Suppressor macrophage treated with lipopolysaccharide for 4 hours (primary cell): ENCODE data around the gene CTIF.
A peak's percentile ranks its signal among the peaks of the same experiment; 100 is the strongest.

ENCODE experiments used
- DNase-seq: peaks from one replicate; pipeline ENCODE4 v3.0.0-alpha.2; 2020

The CTIF gene

DNA sequence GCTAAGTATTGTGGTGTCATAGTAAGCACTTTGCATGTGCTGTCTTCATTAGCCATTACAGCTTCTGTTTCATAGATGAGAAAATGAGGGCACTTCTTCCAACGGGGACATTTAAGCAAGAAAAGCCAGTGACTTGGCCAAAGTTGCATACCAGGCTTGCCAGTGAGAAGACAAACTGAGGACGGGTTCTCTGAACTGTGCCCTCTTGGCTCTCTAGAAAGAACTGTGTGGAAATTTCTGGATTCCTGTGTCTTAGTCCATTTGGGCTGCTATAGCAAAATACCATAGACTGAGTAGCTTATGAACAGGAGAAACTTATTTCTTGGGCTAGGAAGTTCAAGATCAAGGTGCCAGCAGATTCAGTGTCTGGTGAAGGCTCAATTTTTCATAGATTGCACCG lies 13.3 kb downstream of the CTIF start:
- DNase-seq = no peak

DNA sequence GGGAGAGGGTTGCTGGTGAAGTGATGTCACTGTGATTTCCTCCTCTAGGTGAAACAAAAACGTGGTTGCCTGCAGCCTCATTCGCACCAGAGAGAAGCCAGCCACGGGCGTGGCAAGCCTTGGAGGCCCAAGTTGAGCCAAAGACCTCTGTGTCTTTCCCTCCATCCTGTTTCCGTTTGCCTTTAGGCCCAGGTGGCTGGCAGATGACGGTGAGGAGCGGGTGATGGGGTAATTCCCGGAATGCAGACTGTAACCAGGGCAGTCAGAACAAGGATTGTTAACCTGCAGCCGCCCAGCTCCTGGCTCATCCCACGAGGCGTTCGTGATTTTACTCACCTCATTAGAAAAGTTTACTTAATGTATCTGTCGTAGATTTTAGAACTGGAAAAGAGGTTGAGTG lies 14.4 kb downstream of the CTIF start:
- DNase-seq = no peak

DNA sequence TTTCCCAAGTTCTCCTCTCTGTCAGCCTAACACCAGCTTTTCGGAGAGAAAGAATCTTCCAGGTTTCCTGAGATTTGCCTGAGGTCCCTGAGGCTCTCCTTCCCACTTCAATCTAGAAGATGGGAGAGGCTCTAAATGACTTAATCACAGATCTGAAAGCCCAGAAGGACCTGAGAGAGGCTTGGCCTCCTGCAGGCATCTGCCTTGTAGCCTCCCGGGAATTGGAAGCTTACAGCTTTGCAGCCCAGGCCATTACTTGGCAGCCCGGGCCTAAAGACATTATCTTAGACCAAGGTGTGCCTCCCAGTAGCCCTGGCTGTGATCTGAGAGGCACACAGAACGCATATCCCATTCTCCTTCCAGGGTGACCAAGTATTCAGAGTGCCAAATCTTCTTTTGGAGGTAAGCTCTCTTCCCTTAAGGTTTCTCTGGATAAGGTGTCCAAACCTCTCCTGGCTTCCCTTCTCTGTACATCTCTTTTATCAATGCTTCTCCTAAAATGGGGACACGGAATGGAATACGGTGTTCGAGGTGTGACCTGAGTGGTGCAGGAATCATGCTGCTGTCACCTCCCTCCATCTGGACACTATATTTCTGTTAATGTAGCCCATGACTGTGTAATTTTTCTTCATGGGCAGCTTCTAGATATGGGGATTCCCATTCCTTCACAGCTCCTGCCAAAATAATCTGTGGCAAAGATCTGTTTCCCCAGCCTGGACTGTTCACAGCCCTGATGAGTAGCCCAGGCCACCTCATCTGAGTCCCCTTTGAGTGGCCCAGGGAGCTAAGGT lies 16.0 kb downstream of the CTIF start:
- DNase-seq = no peak

DNA sequence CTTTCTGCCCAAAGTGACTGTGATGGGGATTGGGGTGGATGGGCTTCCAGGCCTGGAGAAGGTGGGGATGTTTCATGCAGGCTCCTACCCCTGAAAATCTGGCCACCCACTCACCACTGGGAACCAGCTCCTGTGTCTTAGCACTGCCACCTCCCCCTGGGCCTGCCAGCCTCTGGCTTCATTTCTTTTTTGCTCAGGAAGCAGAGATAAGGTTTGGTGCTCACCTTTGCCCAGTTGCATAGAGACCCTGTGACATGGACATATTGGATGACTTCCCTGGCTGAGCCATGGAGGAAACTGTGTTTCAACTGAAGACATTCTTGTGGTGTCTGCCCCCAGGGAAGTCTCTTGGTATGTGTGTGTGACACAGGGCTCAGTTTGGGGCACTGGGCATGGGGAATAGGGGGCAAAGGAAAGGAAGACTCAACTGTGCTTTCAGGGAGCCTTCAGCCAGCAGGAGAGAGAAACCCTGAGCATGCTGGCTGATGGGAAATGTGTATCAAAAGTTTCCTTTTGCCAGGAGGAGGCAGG lies 16.7 kb downstream of the CTIF start:
- DNase-seq = no peak

DNA sequence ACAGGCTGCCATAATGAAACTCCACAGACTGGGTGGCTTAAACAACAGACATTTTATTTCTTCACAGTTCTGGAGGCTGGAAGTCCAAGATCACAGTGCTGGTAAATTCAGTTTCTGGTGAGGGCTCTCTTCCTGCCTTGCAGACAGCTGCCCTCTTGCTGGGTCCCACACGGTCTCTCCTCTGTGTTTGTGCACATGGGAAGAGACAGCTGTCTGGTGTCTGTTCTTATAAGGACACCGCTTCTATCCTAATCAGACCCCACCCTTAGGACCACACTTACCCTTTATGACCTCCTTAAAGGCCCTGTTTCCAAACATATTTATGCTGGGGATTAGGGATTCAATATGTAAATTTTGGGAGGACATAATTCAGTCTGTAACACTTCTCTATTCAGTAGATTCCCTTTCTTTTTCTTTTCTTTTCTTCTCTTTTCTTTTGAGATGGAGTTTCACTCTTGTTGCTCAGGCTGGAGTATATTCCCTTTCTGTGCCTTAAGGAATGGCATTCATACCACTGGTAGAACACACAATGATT lies 18.9 kb downstream of the CTIF start:
- DNase-seq = no peak

DNA sequence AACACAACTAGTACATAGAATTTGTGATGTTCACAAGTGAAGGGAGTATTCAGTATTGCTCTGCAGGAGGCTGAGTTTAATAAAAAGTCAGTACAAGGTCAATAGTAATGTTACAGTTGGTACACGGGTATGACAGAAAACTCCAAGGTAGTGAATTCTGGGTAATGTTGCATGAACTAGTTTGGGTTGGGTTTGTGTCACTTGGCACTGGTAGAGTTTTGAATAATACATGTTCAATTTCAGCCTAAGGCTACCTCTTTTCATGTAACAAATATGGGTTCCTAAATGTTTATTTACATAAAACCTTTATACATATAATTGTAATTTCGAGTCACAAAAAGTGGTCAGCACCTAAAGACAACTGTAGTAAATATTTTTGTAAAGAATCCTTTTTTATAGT lies 19.4 kb downstream of the CTIF start:
- DNase-seq = no peak

DNA sequence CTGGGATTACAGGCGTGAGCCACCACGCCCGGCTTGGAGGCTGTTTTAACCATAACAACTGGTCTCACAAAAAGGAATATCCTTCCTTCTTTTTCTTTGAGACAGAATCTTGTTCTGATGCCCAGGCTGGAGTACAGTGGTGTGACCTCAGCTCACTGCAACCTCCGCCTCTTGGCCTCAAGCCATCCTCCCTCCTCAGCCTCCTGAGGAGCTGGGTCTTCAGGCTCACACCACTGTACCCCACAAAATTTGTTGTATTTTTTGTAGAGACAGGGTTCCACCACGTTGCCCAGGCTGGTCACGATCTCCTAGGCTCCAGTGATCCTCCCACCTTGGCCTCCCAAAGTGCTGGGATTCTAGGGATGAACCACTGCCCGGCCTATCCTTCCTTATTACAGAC lies 21.7 kb downstream of the CTIF start:
- DNase-seq = no peak

DNA sequence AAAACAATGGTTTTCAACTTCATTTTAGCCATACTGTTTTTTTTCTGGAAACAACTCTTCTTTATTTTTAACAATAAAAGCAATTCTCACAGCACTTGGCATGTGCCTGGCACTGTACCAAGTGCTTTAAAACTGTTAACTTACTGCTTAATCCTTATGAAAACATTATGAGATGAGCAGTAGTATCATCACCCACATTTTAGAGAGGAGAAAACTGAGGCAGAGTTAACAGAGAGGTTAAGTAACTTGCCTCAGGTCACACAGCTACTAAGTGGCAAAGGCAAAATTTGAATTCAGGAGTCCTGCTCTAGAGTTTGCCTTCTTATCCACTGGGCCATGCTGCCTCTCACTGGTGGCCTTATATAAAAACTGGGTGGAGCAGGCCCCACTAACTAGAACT lies 23.2 kb downstream of the CTIF start:
- no peak for DNase-seq

DNA sequence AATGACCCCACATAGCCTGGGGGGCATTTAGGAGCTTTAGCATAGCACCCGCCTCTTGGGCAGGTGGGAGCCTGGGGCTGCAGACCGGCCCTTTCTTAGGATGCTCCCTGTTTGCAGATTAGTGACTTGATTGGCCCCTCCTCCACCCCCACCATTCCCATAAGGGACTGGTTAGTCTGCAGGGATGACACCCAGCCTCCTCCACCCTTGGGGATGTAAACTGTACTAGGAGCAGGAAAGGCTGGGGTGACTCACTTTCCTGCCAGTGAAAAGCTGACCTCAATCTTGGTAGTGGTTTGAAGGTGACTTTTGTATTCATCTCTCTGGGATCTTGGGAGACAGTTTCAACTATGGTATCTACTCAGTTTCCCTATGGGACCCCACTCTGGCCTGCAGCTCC lies 24.2 kb downstream of the CTIF start:
- peak; percentile 23 for DNase-seq

DNA sequence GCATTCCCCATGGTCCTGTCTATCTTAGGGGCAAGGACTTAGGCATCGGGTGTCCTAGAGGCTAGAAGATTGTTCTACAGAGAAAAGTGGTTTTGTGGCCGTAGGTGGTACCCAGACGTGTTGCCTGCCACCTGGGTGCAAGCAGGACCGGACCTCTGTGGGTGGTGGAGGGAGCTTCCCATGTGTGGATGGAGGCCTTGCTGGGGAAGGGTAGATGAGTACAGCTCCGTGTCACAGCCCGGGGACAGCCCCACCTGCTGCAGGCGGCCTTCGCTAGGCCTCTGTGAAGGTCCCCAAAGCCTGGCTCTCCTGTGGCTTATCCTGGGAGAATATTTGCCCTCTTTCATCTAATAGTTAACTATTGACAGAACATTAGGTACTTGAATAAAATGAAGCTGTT lies 25.3 kb downstream of the CTIF start:
- no peak for DNase-seq

DNA sequence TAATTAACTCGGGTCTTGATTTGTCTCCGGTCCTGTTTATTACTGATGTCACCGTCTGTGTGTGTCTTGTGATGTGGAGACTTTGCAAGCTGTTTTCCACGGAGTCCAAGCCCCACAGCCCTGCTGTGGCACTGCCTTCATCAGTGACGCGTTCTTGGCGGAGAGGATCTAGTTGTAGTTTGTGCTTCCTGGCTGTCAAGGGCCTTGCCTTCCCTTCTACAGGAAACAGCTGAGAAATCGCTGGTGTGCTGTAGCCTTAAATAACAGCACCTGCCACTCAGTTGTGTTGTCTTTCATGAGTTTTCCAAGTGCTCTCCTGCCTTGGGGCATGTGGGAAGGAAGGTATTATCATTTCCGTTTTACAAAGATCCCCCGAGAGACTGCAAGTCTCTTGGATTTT lies 26.3 kb downstream of the CTIF start:
- no peak for DNase-seq

DNA sequence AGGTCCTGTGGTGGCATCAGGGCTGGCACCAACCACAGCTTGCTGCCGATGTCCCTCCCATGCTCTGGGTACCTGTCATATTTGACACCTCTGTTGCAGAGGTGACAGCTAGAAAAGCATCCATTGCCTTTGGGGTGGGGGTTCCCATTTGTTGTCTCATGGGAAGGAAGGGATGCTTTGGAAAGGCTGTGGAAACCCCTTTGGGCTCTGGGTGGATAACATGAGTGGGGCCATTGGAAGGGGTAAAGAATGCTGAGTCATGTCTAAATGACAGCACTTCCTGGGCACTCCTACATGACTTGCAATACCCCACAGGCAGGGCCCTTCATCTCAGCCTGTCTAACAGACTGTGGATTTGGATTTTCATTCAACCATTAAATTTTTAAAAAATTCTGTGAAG lies 27.8 kb downstream of the CTIF start:
- DNase-seq = no peak

DNA sequence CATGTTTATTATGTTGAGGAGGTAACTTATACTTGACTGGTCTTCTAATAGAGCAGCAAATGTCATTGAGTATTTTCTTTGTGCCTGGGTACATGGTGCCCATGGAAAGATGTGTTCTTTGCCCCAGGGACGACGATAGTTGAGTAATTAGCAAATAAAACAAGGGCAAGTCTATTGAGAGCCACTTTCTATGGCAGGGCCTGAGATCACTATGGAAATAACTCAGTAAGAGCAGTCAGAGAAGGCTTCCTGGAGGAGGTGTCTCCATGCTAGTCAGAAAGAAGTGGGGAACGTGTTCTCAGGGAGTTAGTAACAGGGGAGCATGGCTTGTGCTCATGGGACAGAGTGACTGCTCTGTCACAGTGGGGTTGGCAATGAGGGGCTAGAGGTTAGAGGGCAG lies 28.6 kb downstream of the CTIF start:
- no peak for DNase-seq

DNA sequence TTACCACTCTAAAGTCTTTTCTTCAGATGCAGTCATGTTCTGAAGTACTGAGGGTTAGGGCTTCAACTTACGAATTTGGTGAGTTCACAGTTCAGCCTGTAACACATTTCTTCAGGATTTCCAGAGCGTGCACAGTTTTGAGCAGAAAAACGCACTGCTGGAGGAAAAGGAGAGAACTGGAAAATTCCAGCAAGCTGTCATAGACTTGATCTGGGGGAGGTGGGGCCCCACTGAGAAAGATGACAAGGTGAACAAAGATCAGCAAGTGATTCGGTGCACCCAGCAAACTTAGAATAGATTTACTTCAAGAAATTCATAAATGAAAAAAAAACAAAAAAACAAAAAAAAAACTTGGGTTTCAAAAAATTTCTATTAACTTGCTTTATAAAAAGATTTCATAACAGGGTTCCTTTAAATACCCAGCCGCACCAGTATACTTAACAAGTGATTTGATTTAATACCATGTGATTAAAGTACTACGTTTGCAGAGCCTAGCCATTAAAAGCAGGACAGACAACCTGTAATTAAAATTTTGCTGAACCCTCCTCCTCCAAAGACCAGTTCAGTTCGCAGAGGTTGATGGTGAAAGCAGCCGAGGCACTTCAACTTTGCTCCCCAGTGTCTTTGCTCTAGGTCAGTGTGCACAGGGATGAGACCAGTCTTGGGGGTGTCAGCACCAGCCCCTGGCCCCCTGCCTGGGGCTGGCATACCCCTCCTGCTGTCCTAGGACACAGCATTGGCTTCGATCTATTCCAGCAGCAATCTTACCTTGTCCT lies 30.5 kb downstream of the CTIF start:
- no peak for DNase-seq

DNA sequence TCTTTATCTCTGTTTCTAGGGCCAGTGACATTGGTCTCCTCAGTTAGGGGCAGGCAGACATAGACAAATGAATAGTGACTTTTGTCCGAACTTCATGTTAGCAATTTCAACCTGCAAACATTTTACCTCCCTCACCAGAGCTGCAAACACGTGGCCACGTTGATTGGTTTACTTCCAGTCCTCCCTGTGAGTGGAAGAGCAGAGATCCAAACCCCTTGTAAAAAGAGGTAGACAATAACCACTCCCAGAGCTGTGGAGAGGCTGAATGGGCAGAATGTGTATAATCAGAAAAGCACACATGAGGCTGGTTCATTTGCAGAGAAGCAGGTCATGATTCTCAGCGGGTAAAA lies 31.1 kb downstream of the CTIF start:
- DNase-seq = no peak

DNA sequence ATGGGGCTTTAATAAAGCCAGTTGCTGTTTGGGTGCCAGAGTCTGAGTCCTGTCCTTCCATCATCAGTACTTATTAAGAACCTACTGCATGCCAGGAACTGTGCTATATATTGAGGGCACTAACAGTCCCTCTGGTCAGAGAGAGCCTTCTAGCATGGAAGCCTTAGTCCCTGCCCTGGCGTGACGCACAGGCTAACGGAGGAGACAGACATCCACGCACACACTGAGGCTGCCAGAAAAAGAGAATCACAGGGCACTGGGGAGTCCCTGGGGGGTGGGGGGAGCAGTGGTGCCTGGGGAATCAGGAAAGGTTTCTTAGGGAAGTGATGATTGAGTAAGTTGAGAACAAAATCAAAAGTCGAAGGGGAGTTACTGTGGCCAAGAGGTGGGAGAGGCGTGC lies 31.5 kb downstream of the CTIF start:
- DNase-seq = no peak

DNA sequence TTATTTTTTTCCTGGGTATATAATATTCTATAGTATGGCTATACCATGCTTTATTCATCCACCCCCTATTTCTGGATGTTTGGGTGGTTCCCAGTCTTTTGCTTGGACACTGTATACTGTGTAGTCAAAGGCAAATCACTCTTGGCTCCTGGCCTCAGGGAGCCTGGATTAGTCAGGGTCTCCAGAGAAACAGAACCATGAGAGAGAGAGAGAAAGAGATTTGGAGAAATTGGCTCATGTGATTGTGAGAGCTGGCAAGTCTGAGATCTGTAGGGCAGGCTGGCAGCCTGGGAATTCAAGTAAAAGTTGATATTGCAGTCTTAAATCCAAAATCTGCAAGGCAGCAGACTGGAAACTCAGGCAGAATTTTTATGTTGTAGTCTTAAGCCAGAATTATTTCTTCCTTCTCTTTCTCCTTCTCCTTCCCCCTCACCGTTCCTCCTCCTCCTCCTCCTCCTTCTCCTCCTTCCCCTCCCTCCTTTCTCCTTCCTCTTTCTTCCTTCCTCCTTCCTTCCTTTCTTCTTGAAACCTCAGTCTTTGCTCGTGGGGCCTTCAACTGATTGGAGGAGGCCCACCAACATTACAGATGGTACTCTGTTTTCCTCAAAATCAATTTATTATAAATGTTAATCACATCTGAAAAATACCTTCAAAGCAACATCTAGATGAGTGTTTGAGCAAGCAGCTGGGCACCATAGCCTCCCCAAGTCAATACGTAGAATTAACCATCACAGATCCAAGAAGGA lies 33.0 kb downstream of the CTIF start:
- DNase-seq = no peak

DNA sequence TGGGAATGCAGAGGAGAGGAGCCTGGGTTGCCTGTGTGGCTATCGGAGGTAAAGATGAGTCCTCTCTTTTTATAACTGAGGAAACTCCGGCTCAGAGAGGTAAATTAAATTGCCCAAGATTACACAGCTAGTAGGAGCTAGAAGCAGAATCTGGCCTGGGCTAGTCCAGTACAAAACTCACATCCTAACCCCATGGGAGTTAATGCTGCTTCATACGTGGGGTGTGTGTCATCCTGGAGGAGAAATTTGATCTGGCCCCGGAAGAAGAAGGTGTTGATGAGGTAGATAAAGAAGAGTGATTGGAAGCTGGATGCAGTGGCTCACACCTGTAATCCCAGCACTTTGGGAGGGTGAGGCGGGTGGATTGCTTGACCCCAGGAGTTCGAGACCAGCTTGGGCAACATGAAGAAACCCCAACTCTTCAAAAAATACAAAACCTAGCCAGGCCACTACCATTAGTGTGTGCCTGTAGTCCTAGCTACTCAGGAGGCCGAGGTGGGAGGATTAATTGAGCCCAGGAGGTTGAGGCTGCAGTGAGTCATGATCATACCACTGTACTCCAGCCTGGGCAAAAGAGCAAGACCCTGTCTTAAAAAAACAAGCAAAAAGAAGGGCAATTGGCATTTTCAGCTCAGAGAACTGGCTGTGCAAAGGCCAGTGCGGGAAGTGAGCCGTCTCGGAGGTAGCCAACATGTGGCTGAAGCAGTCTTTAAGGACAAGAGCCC lies 33.7 kb downstream of the CTIF start:
- no peak for DNase-seq

DNA sequence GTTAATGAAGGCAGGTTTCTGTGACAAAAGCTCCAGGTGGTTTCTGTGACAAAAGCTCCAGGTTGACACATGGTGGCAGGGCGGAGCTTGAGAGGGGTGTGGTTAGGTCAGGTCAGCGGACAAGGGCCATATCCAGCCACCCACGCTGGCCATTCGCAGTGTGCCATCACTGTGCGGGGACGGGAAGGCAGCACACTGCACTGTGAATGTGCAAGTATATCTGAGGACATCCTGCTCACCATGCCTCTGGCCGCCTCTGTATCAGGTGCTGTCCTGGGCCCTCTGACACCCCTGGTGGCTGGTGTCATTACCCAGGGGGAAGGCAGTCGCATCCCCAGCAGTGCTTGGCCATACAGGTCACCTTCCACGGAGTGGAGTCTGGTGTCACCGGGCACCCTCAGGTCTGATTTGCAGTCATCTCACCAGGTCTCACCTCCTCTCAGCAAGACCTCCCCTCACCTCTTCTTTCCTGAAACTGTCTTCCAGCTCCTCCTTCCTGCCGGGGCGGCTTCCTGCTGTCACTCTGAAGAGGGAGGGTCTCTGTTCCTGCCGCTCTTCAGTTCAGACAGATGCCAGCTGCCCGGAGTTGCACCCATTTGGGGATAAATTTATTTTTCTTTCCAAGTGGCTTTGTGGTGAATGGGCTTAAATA lies 34.9 kb downstream of the CTIF start:
- DNase-seq = no peak

DNA sequence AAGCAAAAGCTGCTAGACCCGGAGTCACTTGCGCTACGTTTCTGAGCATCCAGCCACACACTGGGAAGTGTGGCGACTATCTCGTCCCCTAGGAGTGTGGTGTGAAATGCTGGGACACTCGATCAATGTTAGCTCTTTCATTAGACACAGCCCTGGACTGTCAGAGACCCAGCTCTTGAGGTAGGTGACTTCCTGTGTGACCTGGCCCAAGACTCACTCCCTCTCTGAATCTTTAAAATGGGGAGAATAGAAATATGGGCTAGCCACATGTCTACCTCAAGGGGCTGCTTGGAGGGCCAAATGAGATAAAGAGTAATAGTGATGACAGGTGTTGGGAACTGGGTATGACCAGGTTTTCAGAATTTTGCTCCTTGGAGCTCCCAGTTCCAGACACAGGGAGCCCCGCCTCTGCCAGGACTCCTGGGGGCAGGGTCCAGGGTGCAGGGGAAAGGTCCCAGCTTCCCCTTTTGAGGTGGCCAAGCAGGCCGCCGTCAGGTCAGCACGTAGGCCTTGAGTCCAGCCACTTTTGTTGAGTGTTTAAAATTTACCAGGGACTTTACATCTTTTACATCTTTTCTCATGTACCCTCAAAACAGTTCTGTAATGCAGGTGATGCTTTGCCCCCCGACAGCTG lies 36.0 kb downstream of the CTIF start:
- no peak for DNase-seq

DNA sequence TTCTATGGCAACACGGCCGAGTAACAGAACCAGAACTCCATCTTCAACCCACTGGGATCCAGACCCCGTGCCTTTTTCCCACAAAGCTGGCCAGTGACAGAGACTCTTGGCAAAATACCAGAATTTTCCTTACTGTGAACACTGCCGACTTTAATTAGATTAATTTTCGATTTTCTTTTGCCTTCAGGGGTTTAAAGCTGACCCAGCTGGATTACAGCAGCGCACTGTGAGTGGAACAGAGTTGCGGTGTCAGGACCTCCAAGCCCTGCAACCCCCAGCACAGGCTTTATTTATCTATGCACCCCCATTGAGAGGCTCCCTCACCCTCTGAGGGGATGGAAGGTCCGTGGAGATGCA lies 36.4 kb downstream of the CTIF start:
- no peak for DNase-seq
